ENCODE data around the gene EIF2D. TPM values are rescaled to one million over a fixed set of nuclear protein-coding genes. Genes with fewer than 3 reads are reported as not detected.

Gene EIF2D, protein sequence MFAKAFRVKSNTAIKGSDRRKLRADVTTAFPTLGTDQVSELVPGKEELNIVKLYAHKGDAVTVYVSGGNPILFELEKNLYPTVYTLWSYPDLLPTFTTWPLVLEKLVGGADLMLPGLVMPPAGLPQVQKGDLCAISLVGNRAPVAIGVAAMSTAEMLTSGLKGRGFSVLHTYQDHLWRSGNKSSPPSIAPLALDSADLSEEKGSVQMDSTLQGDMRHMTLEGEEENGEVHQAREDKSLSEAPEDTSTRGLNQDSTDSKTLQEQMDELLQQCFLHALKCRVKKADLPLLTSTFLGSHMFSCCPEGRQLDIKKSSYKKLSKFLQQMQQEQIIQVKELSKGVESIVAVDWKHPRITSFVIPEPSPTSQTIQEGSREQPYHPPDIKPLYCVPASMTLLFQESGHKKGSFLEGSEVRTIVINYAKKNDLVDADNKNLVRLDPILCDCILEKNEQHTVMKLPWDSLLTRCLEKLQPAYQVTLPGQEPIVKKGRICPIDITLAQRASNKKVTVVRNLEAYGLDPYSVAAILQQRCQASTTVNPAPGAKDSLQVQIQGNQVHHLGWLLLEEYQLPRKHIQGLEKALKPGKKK
- total RNA-seq: 49.6 to 53.3 TPM (median 52.3 TPM) in 3 replicates

DNA sequence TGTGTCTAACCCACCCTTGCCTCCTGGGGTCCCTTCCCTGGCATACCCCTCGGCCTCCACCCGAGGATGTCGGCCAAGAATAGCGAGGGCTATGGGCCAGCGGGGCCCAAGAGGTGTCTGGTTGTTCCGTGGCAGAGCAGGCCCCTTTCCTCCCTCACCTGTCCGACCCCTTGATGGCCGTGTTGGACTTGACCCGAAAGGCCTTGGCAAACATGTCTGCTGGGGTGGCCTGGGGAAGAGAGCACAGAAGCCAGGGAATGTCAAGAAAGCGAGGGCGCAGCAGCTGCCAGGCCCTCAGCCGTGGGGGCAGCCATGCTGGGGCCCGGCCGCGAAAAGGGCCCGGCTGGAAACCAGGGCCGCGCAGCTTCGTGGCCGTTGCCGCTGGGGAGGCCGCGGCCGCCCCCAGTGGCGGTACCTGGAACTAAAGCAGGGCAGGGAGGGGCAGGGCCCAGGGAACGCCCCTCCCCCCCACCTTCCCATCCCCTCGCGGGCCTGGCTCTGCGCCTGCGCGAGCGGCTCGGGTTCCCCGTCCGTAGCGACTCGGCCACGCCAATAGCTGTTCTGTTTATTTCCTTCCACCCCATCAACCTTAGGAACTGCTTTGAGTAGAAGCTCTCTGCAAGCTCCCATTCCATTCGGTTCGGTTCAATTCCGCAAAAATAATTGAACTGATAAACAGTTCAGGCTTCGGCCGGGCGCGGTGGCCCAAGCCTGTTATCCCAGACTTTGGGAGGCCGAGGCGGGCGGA lies at the start of gene EIF2D:
Gene EIF2D (minus strand): TSS at position 337 of the 748 bp plus-strand sequence. CDS start 123 bp downstream, at position 214.
- Mint-ChIP-seq H3K9me3 (no peaks in the 10 kb centered on the region), H3K36me3 (peaks cover 11% of the 10 kb centered on the region), H3K4me3 (peak within 1 kb of the TSS; percentile 82), H3K27ac (peak within 1 kb of the TSS; percentile 97), H3K27me3 (ENCODE audit: low read depth) (peaks cover 8% of the 10 kb centered on the region), H3K4me1 (peaks cover 12% of the 10 kb centered on the region)
- TF ChIP-seq, protein P1, sequence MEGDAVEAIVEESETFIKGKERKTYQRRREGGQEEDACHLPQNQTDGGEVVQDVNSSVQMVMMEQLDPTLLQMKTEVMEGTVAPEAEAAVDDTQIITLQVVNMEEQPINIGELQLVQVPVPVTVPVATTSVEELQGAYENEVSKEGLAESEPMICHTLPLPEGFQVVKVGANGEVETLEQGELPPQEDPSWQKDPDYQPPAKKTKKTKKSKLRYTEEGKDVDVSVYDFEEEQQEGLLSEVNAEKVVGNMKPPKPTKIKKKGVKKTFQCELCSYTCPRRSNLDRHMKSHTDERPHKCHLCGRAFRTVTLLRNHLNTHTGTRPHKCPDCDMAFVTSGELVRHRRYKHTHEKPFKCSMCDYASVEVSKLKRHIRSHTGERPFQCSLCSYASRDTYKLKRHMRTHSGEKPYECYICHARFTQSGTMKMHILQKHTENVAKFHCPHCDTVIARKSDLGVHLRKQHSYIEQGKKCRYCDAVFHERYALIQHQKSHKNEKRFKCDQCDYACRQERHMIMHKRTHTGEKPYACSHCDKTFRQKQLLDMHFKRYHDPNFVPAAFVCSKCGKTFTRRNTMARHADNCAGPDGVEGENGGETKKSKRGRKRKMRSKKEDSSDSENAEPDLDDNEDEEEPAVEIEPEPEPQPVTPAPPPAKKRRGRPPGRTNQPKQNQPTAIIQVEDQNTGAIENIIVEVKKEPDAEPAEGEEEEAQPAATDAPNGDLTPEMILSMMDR (IDR thresholded peaks at IDR 0.05; ENCODE audit: unreplicated experiment): peak; percentile 97
- DNase-seq (ENCODE audit: low spot score in 2 of 2, unreplicated experiment in 2 of 2): peak; percentile 95 to 99

- H3K36me3 Mint-ChIP-seq: no peaks in the 10 kb centered on the region
- H3K9me3 Mint-ChIP-seq: no peaks in the 10 kb centered on the region
- no peak overlapping the region for H3K4me3 Mint-ChIP-seq
- no peak for DNase-seq (ENCODE audit: low spot score in 2 of 2, unreplicated experiment in 2 of 2)
- H3K27ac Mint-ChIP-seq: no peak overlapping the region
- H3K27me3 Mint-ChIP-seq (ENCODE audit: low read depth): peaks cover 75% of the 10 kb centered on the region
- TF ChIP-seq, protein P1 (IDR thresholded peaks at IDR 0.05; ENCODE audit: unreplicated experiment): no peak
- peaks cover 2% of the 10 kb centered on the region for H3K4me1 Mint-ChIP-seq
These were observed 49.0 kb upstream of the EIF2D start for GRCh38 chr1:206661161-206661820.

DNA sequence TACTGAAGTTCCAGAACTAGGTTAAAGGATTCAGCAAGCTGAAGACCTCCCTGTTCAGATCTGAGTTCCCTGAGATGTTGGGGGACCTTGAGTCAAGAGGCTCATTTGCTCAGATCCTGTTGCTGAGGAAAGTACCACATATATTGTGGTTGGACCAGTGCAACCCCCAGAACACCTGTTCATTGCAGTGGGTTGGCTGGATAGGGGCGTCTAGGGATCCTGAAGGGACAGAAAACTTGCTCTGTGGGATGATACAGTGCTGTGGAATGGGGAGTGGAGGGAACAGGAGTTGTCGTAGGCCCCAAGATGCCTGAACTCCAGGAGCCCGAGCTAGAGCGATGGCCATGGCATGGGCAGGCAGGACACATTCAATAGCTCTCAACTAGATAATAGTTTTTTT lies 47.9 kb upstream of the EIF2D start:
- no peak for DNase-seq (ENCODE audit: low spot score in 2 of 2, unreplicated experiment in 2 of 2)
- Mint-ChIP-seq H3K27me3 (ENCODE audit: low read depth) (peaks cover 65% of the 10 kb centered on the region), H3K4me1 (peaks cover 5% of the 10 kb centered on the region), H3K27ac (no peak overlapping the region), H3K9me3 (no peaks in the 10 kb centered on the region), H3K4me3 (no peak overlapping the region), H3K36me3 (no peaks in the 10 kb centered on the region)
- TF ChIP-seq, protein P1 (IDR thresholded peaks at IDR 0.05; ENCODE audit: unreplicated experiment): no peak

DNA sequence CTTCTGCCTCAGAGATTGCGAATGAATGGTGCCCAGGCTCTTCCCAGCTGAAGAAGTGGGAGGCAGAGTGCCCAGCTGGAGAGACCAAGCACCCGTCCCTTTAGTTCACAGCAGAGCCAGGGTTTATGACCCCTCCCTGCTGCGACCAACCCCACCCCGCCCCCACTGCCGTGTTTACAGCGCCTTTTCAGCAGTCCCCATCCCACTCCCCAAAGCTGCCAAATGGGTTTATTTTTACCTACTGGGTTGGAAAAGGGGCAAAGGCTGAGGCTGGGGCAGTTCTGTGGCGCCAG lies 46.7 kb upstream of the EIF2D start:
- no peaks in the 10 kb centered on the region for H3K36me3 Mint-ChIP-seq
- no peak overlapping the region for H3K4me3 Mint-ChIP-seq
- H3K4me1 Mint-ChIP-seq: peaks cover 6% of the 10 kb centered on the region
- H3K9me3 Mint-ChIP-seq: no peaks in the 10 kb centered on the region
- peaks cover 53% of the 10 kb centered on the region for H3K27me3 Mint-ChIP-seq (ENCODE audit: low read depth)
- DNase-seq (ENCODE audit: low spot score in 2 of 2, unreplicated experiment in 2 of 2): no peak
- no peak overlapping the region for H3K27ac Mint-ChIP-seq
- TF ChIP-seq, protein P1 (IDR thresholded peaks at IDR 0.05; ENCODE audit: unreplicated experiment): no peak

GRCh38 chr1:206658264-206658980 lies 46.2 kb upstream of the EIF2D start:
- Mint-ChIP-seq H3K4me3 (no peak overlapping the region), H3K36me3 (no peaks in the 10 kb centered on the region)

More at GRCh38 chr1:206658264-206658980, 46.2 kb upstream of the EIF2D start:
- H3K27ac Mint-ChIP-seq: no peak overlapping the region
- peak in 1 of 2 experiments; percentile 43 for DNase-seq (ENCODE audit: low spot score in 2 of 2, unreplicated experiment in 2 of 2)
- H3K27me3 Mint-ChIP-seq (ENCODE audit: low read depth): peaks cover 48% of the 10 kb centered on the region
- TF ChIP-seq, protein P1 (IDR thresholded peaks at IDR 0.05; ENCODE audit: unreplicated experiment): peak; percentile 72
- peaks cover 9% of the 10 kb centered on the region for H3K4me1 Mint-ChIP-seq
- H3K9me3 Mint-ChIP-seq: no peaks in the 10 kb centered on the region
